GM08714 (cell line): ENCODE results near the gene PXYLP1.

Experiments
- H3K4me3 ChIP-seq: fragments of 200-500 bp; sonication (Bioruptor generic); 2 replicates; pipeline ENCODE4 v1.5.1; 2014; ENCODE audit warnings: mild to moderate bottlenecking, low read length, inconsistent platforms
- ZNF274 ChIP-seq: IDR thresholded peaks from 2 replicates; pipeline ENCODE4 v1.6.1; 2012; ENCODE audit warnings: mild to moderate bottlenecking, low read depth, low read length

PXYLP1 gene

DNA sequence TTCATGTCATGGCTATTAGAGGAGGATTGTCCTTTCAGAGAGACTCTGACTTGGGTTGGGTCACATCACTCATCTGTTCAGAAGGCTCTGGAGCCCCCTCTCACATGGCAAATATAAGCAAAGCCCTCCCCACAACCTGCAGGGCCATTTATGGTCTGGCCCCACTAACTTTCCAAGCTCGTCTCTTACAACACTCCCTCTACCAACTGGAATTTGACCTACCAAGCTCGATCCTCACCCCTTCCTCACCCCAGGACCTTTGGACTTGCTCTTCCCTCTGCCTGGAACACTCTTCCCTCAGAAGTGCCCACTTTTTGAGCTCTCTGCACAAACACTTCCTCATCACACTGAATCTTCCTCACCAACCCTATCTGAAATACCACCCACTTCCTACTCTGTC lies 14.2 kb upstream of the PXYLP1 start:
- H3K4me3 ChIP-seq = no peak overlapping the region
- no peak for TF ChIP-seq ZNF274

DNA sequence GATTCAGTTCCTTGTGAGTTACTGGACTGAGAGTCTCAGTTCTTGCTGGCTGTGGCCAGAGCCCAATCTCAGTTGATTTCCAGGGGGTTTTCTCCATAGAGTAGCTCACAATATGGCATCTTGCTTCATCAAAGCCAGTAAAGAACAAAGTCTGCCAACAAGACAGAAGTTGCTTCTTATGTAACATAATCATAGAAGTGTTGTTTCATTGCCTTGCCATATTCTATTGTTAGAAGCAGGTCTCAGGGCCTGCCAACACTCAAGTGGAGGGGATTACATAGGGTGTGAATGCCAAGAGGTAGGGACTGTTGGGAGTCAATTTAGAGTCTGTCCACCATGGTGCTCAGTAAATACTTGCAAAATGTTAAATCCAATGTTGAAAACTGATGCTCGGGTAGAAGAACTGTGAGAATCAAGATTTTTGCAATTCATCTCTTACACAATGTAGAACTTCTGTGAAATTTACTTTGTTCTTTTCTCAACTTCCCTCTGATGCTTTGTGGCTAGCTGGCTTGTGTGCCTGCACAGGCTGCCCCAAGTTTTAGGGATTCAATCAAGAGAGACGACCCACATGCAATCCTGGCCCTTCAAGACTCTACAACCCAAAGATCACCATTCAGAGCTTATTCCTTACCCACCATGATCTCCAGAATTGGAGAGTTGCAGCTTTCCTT lies 13.3 kb upstream of the PXYLP1 start:
- no peak overlapping the region for H3K4me3 ChIP-seq
- no peak for TF ChIP-seq ZNF274

- no peak for TF ChIP-seq ZNF274
- no peak overlapping the region for H3K4me3 ChIP-seq
These were observed 12.7 kb upstream of the PXYLP1 start for GRCh38 chr3:141218926-141219325.

- no peak for TF ChIP-seq ZNF274
- H3K4me3 ChIP-seq = no peak overlapping the region
These were observed 7.9 kb upstream of the PXYLP1 start for GRCh38 chr3:141223673-141224166.

DNA sequence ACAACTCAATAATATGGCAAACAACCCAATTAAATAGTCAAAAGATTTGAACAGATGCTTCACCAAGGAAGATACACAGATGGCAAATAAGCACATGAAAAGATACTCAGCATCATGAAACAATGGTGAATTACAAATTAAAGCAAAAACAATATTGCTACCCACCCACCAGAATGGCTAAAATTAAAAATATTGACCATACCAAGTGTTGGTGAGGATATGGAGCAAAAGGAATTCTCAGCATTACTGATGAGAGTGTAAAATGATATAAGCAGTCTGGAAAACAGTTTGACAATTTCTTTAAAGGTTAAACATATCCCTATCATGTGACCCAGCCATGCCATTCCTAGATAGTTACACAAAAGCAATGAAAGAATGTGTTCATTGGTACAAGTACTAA lies 5.7 kb upstream of the PXYLP1 start:
- no peak for TF ChIP-seq ZNF274
- no peak overlapping the region for H3K4me3 ChIP-seq

- TF ChIP-seq ZNF274 = no peak
- no peak overlapping the region for H3K4me3 ChIP-seq
These were observed 4.4 kb upstream of the PXYLP1 start for GRCh38 chr3:141227216-141227615.

DNA sequence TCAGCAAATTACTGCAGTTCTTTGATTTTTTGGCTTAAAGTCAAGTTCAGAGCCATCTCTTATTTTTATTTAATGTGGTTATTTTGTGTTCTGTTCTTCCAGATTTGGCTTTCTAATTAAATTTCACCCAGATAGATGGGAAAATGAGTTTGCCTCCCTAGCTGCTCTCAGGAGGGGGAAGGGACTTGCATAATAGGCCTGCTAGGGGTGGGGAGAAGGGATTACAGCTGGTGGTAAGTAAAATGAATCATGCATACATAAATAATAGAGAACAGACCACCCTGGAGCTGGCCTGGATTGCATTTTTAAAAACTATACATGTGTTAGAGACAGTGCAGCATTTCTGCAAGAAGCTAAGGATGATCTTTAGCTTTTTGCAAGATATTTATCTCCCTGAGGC lies 3.9 kb upstream of the PXYLP1 start:
- TF ChIP-seq ZNF274 = no peak
- H3K4me3 ChIP-seq = no peak overlapping the region

GRCh38 chr3:141228395-141228794 lies 3.2 kb upstream of the PXYLP1 start:
- no peak overlapping the region for H3K4me3 ChIP-seq
- TF ChIP-seq ZNF274 = no peak

- H3K4me3 ChIP-seq = no peak overlapping the region
- no peak for TF ChIP-seq ZNF274
These were observed 2.5 kb upstream of the PXYLP1 start for GRCh38 chr3:141229132-141229531.

DNA sequence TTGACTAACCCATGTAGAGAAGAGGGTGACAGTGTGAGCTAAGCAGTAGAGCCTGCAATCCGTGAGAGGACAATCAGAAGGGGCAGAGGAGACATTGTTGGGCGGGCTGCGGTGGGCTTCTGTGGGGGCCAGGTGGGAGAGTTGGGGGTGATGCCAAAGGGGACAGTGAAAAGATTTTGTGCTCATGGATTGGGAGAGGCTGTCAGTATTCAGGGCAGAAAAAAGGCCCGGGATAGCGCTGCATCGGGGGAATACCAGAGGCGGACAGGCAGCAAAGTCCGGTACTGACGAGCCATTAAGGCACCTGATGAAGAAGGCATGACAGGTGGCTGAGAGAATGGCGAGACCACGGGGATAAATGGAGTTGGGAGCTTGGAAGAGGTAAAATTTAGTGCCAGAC lies 1.3 kb upstream of the PXYLP1 start:
- no peak overlapping the region for H3K4me3 ChIP-seq
- TF ChIP-seq ZNF274 = no peak

- TF ChIP-seq ZNF274 = no peak
- H3K4me3 ChIP-seq = peak overlapping the region; percentile 54; the same call in 1 of the 2 replicates
These were observed 563 bp downstream of the PXYLP1 start for GRCh38 chr3:141231952-141232823.

- no peak overlapping the region for H3K4me3 ChIP-seq
- TF ChIP-seq ZNF274 = no peak
These were observed 2.0 kb downstream of the PXYLP1 start for GRCh38 chr3:141233457-141234161.

GRCh38 chr3:141234283-141234682 lies 2.7 kb downstream of the PXYLP1 start:
- TF ChIP-seq ZNF274 = no peak
- no peak overlapping the region for H3K4me3 ChIP-seq

DNA sequence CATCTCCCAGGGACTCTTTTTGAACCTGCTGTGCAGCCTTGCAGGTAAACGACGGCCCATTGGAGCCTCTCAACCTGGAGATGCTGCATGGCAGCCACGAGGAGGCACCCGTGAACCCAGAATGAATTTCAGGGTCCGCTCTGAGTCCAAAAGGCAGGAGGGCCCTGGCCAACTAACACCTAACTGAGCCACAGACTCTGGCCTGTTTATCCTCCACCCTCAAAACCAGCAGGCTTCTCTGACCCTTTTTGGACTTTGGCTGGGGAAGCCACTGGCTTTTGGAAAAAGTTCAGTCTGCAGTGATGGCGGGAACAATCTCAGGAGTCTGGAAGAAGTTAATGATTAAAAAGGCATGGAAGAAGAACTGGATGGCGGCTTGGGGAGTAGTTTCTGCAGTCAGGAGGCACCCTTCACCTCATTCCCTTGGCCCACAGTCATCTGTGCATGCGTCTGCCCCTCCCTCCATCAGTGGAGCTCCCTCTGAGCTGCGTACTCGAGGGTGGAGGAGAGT lies 4.1 kb downstream of the PXYLP1 start:
- no peak overlapping the region for H3K4me3 ChIP-seq
- no peak for TF ChIP-seq ZNF274
